ENCODE data around the gene MEGF8.

The MEGF8 gene

GRCh38 chr19:42422092-42422900 is 96.9 kb downstream of the MEGF8 start:
- peak in 1 of 2 experiments; percentile 47 for DNase-seq

- DNase-seq = peak; percentile 72 to 81
Observed at GRCh38 chr19:42422901-42423461, 97.5 kb downstream of the MEGF8 start.

- DNase-seq = peak; percentile 91 to 97
Observed at GRCh38 chr19:42423462-42424344, 98.3 kb downstream of the MEGF8 start.

- no peak for DNase-seq
Observed at GRCh38 chr19:42424345-42424707, 98.9 kb downstream of the MEGF8 start.

GRCh38 chr19:42424712-42425131 is 99.3 kb downstream of the MEGF8 start:
- DNase-seq = peak in 1 of 2 experiments; percentile 19

- DNase-seq = peak in 1 of 2 experiments; percentile 22
Observed at GRCh38 chr19:42426643-42427042, 101.2 kb downstream of the MEGF8 start.

GRCh38 chr19:42427313-42427712 is 101.9 kb downstream of the MEGF8 start, which contains the start of gene LIPE:
LIPE (minus strand) TSS chr19:42427388; CDS start chr19:42427149, 239 bp downstream.
- DNase-seq = no peak

Measured in NCI-H526 (cell line).